ENCODE data around the gene CD163L1.
"Not testable (repeated sequence)": the region's sequence is repeated elsewhere in the genome, so short reads cannot be mapped to it uniquely, and the experiment has no call there.

Gene CD163L1

DNA sequence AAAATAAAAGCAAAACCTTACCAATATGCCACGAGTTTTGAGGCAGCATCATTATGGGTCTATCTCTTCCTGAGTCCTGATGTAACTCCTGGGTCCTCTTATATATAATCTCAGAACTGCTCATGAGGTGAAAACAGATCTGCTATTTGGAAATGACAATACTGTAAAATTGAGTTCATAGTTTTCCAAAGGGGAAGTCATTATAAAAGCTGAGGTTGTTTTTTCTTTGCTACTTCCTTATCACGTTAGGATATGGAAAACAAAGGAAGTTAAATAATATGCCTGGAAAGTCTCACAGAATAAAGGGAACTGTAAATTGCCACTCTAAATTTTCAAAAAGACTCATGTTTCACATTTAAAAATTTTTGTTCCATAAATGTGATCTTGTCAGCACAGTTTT lies at the start of gene CD163L1:
Gene CD163L1, minus strand, starts transcription at position 78 of the 400 bp plus-strand sequence. Its CDS starts 26 bp downstream, at position 52.
- DNase-seq (ENCODE audit: low read depth): no peak

DNA sequence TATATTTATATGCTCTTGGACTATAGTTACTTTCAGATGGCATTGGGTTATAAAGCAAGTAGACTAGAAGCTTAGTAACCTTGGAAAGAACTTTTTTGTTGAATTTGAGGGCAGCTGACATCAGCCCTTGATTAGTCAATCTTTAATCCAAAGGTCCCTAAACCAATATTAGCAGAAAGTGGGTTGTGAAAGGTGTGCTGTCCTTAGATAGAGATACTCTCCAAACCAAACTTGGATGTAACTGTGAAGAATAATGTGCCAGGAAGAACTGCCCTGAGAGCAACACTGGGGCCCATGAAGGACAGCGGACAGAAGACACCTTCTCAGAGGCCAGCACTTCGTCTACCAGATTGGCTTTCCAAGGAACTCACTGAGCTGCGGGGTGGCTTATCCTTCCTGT lies 49.1 kb upstream of the CD163L1 start:
- DNase-seq (ENCODE audit: low read depth): no peak

DNA sequence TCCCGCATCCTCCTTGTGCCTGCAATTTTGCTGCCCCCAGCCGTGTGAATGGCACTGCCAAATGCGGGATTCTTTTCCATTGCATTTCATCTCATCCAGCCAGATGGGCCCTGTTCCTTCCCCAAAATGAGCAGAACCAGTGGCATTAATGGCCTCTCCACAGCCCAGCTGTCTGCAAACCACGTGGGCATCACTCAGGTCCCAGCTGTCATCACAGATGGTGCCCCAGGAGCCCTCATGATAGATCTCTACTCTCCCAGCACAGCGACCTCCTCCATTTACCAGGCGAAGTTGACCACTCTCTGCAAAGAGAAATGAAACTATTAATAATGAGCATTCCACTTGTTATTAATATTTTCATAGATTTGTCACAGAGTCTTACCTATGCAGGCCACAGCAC lies 42.6 kb upstream of the CD163L1 start:
- DNase-seq (ENCODE audit: low read depth): no peak

DNA sequence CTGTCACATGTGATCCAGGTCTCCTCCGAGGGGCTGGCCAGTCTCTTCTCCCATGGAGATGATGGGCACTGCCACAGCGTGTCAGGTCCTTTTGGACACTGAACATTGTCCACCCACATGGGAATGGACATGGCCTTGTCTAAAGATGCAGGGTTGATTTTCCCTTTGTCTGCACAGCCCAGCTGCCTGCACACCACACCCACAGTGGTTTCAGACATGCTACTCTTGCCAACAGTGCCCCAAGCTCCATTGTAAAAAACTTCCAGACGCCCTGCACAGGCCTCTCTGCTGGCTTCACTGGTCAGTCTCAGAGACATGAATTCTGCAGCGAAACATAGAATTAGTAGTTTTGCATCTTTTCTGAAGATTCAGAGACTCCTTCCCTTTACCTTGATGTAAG lies 41.1 kb upstream of the CD163L1 start:
- DNase-seq (ENCODE audit: low read depth): no peak

DNA sequence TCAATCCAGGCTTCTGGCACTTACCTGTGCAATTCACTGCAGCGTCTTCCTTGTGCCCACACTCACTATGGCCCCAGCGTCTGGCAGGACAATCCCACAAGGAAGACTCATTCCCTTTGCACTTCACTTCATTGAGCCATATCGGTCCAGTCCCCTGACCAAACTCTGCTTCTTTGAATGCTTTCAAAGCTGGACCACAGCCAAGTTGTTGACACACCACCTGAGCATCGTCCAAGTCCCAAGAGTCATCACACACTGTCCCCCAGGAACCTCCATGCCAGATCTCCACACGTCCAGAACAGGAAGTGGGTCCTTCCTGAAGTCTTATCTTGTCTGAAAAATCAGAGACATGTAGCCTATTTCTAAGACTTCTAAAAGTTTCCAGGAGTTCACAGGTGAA lies 39.4 kb upstream of the CD163L1 start:
- no peak for DNase-seq (ENCODE audit: low read depth)

DNA sequence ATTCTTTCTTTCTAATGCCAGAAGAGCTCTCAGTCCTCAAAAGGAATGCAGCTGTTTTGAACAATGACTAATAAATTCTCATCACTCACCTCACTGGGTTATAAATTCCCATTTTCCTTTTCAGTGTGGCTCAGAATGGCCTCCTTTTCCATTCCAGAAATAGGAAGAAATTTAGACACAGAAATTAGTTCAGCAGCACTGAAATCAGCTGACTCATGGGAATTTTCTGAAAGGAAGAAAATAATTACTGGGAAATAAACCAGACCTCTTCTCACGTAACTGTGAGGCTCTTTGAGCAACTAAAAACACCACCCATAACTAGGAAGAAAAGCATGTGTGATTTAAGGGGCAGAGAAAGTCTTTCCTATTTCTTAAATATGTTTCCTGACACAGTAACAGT lies 35.8 kb upstream of the CD163L1 start:
- no peak for DNase-seq (ENCODE audit: low read depth)

DNA sequence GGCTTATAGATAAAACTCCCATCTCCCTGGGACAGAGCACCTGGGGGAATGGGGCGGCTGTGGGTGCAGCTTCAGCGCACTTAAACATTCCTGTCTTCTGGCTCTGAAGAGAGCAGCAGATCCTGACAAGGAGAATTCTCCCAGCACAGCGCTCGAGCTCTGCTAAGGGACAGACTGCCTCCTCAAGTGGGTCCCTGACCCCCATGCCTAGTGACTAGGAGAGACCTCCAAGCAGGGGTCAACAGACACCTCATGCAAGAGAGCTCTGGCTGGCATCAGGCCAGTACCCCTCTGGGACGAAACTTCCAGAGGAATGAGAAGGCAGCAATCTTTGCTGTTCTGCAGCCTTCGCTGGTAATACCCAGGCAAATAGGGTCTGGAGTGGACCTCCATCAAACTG lies 28.1 kb upstream of the CD163L1 start:
- no peak for DNase-seq (ENCODE audit: low read depth)

DNA sequence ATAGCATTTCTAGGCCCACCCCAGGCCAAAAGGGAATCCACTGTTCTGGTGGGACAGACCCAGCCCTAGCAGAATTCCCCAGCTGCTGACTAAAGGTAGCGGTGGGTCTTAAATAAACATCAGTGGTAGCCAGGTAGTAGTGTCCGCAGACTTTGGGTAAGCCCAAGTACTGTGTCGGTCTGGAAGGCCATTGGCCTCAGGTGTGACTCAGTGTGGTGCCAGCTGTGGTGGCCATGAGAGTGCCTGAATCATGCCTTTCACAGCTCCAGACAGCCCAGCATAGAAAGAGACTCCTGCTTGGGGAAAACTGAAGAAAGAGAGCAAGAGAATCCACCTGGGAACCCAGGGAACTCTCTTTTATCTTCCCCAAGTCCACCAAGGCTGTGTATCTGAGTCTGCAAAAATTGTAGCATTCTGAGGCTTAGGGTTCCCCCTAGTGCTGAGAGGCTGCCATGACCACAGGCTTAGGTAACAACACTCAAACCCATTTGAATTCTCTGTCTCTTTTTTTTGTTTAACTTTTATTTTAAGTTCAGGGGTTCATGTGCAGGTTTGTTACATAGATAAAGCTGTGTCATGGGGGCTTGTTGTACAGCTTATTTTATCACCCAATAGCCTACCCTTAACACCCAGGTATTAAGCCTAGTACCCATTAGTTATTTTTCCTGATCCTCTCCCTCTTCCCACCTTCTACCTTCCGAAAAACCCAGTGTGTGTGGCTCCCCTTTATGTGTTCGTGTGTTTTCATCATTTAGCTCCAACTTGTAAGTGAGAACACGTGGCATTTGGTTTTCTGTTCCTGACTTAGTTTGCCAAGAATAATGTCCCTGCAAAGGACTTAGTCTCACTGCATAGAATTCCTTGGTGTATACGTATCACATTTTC lies 16.7 kb upstream of the CD163L1 start:
- peak; percentile 22 for DNase-seq (ENCODE audit: low read depth)

DNA sequence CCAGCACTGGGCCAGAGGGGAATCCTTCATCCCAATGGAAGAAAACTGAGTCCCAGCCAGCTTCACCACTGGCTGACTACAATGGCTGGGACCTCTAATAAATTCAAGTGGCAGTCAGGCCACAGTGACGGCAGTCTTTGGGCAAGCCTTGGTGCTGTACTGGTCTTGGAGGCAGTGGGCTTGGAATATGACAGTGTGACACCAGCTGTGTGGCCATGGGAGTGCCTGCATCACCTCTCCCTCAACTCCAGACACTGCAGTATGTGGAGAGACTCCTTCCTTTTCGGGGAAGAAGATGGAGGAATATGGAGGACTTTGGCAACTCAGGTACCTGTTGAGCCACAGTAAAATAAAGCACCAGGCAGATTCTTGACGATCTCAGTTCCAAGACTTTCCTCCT lies 16.0 kb upstream of the CD163L1 start:
- no peak for DNase-seq (ENCODE audit: low read depth)

DNA sequence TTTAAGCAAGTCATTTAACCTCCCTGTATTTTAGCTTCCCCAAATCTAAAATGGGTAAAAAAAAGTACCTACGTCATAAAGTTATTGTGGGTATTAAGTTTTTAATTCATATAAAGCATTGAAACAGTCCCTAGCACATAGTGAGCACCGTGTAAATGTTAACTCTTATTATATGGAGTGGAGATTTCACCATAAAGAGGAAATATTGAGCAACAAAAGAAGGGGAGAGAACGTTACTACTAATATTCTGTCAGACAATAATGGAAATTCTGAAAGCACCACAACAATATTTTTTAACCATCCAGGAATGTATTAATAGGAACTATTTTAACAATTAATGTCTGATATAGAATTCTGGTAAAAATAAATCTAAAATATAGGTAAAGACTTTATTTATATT lies 7.8 kb upstream of the CD163L1 start:
- DNase-seq (ENCODE audit: low read depth): no peak

DNA sequence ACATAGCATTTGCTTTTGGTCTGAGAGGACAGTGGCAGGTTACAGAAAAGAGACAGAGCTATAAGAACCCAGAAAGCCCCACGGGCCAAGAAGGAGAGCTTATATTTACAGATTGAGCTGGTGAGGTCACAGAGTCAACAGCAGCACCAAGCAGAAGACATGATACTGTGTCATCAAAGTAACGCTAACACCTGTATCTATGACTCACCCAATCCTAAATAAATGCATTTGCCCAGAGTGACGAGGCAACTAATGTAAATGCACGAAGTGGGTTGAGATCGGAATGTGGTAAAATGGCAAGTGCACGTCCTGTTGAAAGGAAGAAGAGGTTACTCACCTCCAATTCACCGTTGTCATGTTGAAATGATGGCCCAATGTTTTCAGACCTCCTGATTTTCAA lies 6.7 kb upstream of the CD163L1 start:
- DNase-seq (ENCODE audit: low read depth): no peak

DNA sequence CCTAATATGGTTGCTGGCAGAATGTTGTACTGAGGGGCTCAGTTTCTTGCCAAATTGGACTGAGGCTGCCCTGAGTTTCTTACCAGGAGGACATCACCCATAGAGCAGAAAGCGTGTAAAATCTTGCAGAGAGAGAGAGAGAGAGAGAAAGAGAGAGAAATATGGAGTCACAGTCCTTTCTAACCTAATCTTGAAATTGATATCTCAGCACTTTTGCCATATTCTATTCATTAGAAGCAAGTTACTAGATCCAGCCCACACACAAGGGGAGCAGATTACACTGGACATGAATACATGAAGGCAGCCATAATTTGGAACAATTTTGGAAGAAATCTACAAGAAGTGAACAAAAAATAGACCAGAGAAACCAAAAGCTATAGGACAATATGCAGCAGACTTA lies 4.1 kb upstream of the CD163L1 start:
- DNase-seq (ENCODE audit: low read depth): no peak

DNA sequence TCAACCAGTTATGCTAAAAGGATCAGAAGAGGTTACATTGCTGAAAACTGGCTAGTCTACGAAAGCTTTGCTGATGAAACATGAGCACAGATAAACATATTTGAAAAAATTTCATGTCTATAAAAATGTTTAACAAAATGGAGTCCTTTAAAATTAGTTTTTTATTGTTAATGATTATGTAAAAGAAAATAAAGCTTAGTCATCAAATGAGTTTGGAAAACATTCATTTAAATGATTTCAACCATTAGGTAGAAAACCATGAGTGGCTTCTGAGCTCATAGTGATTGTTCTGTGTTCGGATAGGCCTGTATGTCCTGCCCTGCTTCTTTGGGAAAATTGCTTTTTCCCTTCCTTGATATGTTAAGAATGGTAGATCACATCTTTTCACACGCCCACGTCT lies 584 bp upstream of the CD163L1 start:
- DNase-seq (ENCODE audit: low read depth): no peak

DNA sequence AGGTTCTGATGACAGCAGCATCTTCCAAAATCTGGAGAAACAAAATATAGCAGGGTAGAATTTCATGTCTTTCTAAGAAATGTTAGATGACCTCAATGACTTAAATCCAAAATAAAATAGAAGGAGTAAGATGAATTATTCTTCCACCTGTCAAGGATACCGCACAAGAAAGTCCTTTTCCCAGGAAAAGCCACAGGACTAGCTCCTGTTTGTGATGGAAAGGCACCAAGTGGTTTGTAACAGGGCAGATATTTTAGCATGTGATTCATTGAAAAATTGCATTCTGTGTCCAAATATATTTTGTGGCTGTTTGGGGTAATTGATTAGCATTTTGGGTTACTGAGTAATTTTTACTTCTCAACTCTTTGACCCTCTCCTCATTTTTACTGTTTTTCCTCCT lies 2.7 kb downstream of the CD163L1 start:
- DNase-seq (ENCODE audit: low read depth): no peak

DNA sequence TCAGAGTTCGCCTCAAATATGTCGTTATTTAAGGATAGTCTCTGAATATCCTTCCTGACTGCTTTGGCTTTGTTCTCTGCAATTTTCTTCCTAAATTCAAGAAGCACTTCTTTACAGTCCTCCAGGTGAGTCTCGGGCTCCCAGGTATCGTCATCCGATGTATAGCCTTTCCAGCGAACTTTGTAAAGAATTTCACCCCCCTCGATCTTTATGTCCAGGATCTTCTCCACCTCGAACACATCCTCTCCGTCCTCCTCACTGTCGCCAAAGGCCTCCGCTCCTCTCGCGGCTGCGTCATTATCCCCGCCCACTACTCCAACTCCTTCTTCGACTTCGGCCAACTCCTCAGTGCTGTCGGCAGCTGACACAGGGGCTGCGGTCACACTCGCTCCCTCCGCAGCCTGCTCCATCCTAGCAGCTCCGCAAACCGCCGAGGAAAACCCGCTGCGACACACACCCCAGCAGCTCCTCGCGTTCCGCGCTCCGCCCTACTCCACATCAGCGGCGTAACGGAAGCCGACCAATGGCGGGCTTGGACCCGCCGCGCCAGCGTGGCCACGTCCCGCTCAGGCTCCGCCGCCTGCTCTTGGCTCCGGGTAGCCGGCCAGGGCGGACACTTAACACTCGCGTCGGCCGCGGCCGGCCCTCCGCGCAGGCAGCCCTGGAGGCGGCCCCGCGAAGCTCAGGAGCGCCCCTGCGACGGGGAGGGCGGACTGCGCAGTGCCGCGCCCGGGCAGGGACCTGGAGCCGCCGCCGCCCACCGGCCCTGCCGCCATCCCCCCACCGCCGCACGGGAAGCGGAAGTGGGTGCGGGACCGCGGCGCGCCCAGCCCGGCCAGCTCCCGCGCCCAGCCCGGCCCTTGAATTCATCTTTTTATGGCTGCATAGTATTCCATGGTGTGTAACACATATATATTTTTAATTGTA lies 4.1 kb downstream of the CD163L1 start:
- peak; percentile 17 for DNase-seq (ENCODE audit: low read depth)

DNA sequence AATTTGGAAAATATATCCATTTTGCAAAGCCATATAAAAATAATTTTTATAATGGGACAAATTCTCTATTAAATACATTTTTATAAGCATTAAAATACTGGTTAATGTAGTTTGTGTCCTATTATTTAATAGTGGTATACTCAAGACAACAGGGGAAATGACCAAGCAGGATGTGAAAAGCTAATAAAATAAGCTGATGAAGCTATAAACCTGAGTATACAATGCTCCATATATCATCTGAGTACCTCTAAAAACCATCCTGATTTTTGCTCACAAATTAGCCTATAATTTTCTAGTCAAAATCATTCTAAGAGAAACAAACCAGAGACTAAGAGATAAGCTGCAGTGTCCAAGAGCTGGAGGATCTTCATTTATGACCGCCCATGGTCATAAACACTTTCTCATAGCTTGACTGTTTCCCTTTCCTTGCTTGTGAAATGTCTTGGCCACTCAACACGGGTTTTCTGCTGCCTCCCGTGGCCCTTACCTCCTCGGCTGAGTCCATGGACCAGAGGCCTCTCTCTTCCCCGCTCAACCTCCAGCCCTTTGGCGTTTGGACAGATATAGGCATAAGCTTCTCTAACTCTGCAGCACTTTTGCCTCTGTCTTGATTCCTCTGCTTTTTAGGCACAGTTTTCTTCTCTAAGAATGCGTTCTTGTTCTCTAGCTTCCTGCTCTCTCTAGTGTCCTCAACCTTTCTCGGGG lies 5.5 kb downstream of the CD163L1 start:
- DNase-seq (ENCODE audit: low read depth): not testable (repeated sequence)

DNA sequence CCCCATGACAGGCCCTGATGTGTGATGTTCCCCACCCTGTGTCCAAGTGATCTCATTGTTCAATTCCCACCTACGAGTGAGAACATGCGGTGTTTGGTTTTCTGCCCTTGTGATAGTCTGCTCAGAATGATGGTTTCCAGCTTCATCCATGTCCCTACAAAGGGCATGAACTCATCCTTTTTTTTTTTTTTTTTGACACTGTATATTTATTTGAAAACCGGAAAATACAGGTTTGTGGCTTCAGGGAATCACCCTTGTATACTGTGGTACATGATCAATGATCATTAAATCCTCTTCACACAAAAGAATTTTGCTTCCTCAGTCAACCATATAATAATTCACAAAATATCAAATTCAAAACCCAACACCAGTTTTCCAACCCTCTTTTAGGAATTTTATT lies 6.5 kb downstream of the CD163L1 start:
- DNase-seq (ENCODE audit: low read depth): not testable (repeated sequence)

DNA sequence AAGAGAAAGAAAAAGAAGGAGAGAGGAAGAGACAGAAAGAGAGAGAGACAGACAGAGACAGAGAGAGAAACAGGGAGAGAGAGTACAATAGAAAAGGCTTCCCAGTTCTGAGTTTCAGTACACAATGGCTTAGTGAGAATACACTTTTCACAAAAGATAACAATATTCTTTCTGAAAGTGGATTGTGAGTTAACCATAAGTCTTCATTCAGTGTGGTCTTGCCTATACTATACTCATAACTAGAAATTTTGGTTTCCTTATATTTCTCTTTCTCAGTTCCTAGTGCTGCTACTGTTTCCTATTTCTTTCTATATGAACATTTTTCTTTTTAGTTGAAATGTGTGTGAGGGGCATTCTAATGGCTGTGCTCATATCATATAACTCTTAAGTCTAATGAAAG lies 9.3 kb downstream of the CD163L1 start:
- no peak for DNase-seq (ENCODE audit: low read depth)

DNA sequence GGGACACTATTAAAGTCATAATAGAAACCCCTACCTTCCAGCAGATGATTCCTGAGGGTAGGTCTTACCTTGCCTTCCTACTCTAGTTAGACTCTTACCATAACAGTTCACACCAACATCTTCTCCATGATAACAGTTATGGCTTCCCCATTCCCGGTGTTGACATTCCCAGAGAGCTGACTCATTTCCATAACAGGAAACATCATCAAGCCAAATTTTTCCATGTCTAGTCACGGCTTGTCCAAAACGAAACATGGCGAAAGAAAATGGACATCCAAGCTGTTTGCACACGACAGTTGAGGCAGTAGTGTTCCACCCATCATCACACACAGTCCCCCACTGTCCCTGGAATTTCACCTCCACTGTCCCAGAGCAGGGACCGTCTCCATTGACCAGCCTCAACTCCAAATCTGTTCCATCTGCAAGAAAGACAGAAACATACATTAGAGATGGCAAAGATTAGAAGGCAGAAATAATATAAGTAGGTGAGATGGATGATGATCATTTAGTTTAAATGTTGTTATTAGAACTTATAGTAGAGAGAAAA lies 10.6 kb downstream of the CD163L1 start:
- DNase-seq (ENCODE audit: low read depth): no peak

DNA sequence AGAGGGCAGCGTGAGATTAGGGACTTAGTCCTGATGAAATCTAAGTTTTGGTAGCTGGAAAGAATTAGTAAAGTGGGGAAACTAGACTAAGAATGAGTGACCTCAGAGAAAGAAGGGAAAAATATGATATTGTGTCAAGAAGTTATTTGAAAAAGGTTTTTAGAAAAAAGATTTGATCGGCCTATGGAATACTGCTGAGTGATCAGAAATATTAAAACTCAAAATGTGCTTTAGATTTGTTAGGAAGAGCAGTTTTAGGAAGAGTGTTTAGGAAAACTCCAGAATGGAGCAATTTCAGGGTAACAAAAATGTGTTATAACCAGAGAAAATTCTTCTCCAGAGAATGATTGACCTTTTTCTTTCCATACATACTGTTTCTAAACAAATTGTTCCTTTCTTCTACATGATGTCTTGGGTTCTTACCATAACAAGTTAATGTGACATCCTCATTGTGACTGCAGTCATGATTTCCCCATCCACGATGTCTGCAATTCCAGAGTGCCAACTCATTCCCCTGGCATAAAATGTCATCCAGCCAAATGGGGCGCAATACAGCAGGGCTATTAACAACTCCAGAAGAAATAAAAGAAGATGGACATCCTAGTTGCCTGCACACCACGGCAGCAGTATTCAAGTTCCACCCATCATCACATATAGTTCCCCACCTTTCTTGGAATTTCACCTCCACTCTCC lies 11.8 kb downstream of the CD163L1 start:
- no peak for DNase-seq (ENCODE audit: low read depth)

DNA sequence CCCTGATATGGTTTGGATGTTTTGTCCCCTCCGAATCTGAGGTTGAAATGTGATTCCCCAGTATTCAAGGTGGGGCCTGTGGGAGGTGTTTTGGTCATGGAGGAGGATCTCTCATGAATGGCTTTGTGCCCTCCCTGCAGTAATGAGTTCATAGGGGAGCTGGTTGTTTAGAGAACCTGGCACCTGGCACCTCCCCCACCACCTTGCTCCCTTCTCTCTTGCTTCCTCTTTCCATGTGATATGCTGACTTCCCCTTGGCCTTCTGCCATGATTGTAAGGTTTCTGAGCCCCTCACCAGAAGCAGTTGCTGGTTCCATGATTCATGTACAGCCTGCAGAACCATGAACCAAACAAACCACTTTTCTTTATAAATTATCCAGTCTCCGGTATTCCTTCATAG lies 32.6 kb downstream of the CD163L1 start:
- no peak for DNase-seq (ENCODE audit: low read depth)

DNA sequence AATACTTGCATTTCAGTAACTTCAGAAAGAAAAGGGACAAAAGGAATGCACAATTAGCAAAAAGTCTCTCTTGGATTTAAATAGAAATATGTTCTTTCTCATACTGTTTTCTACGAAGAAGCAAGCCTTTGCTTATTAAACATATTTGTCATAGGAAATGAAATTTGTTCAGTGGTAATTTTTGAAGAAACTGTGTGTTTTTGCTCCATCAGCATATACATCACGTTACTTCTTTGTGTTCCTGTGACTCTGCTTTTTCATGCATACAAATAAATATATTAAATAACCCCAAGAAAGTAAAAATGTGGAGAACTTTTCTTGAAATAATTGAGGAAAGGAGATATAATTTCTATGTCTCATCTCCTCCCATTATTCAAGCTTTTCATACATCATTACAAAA lies 39.7 kb downstream of the CD163L1 start:
- no peak for DNase-seq (ENCODE audit: low read depth)

Data from activated T-helper 1 cell treated with Interleukin-2 at 50 U/mL for 16 hours (primary cell).